Psoas muscle (tissue), 8 donors: Measurements from ENCODE around the gene LSS. TPM values are rescaled to one million over a fixed set of nuclear protein-coding genes. Genes with fewer than 3 reads are reported as not detected.

Experiments used
- ATAC-seq, 4 donors: fragments of 200-7000 bp; cut with Tn5 transposase; one replicate each; pipeline ENCODE4 v1.9.1; 2020; ENCODE audit warnings: moderate library complexity in 3 of 4, mild to moderate bottlenecking in 2 of 4
- DNase-seq, 2 donors: peaks; one replicate each; pipeline ENCODE4 v3.0.0-alpha.2; 2020
- H3K27ac ChIP-seq: fragments of 200-600 bp; one replicate; pipeline ENCODE4 v1.8.0; 2022
- H3K27me3 ChIP-seq, 3 donors: fragments of 200-600 bp in 1 of 3; one replicate each; pipeline versions ENCODE4 v1.6.1 to v1.8.0; 2013 to 2022; ENCODE audit warnings: low read length in 2 of 3, mild to moderate bottlenecking in 2 of 3, moderate library complexity in 1 of 3; ENCODE audit not compliant: insufficient read depth in 3 of 3
- H3K36me3 ChIP-seq, 2 donors: fragments of 200-600 bp in 1 of 2; one replicate each; pipeline versions ENCODE4 v1.6.1 to v1.8.0; 2013 to 2022; ENCODE audit warnings: low read depth in 1 of 2, mild to moderate bottlenecking in 1 of 2, moderate library complexity in 1 of 2; ENCODE audit not compliant: insufficient read depth in 1 of 2
- H3K4me1 ChIP-seq: fragments of 200-600 bp; one replicate; pipeline ENCODE4 v1.8.0; 2022
- H3K4me3 ChIP-seq: fragments of 200-600 bp; one replicate; pipeline ENCODE4 v1.8.0; 2022; ENCODE audit warnings: mild to moderate bottlenecking
- H3K9me3 ChIP-seq: fragments of 200-600 bp; one replicate; pipeline ENCODE4 v1.8.0; 2022
- CTCF ChIP-seq: fragments of 200-600 bp; IDR thresholded peaks from one replicate; pipeline ENCODE4 v1.8.0; 2022; ENCODE audit warnings: antibody characterized with exemption
- WGBS, 3 donors: extraction: QIAGEN DNeasy Blood & Tissue Kit; methylation state at CpG; one replicate each; pipeline versions ENCODE4 v1.1.6 to v1.1.7; 2013; 5-methylcytosine and 5-hydroxymethylcytosine counted together
- intact Hi-C, 2 donors: fragments of 100-400 bp; cut with DNase I; formaldehyde crosslinking; loops; one replicate each; pipeline versions ENCODE4 v1.11.0 to v1.14.2; 2022
- polyA plus RNA-seq, 3 donors: library from polyadenylated mRNA; stranded (reverse); fragments of 200-250 nt; gene quantifications; one replicate each; pipeline ENCODE4 v1.2.3, GENCODE V29; 2013
- total RNA-seq, 4 donors: library from RNA; stranded (reverse); fragmentation: NEBNext Ultra II Directional in 2 of 4; extraction: Animal tissue kit (Norgen Biotek cat#: 25700) in 2 of 4; gene quantifications; one replicate each; pipeline versions ENCODE4 v1.2.1 to v1.2.4, GENCODE V29; 2021 to 2023
- donor health status: healthy with polysubstance abuse.
- donor health status: DM: no; HTN: no; CAD: no; lungs with moderate emphysema.
- donor health status: Bipolar disorder and iron deficiency.
- donor health status: healthy.
- donor health status: DM: yes; HTN: yes; CAD: no.
- donor health status: DM: no; HTN: no; CAD: no.
- donor health status: DM: no; HTN: no; CAD: no.
- donor health status: DM: yes; HTN: yes; CAD: no.

The LSS gene
- total and polyA plus RNA-seq, 7 donors, result 10.7 to 31.5 (median 24.8) TPM

- H3K36me3 ChIP-seq, result peaks cover 0 to 93% of the 10 kb centered on the region in 2 donors
- no peak overlapping the region for H3K4me3 ChIP-seq
- no peaks in the 10 kb centered on the region for H3K27me3 ChIP-seq
- no peaks in the 10 kb centered on the region for H3K9me3 ChIP-seq
- ATAC-seq (no peak), DNase-seq (no peak)
- no peak overlapping the region for H3K27ac ChIP-seq
- 92 to 93% (median 93%) methylated on average over 20 of the region's 20 CpGs for WGBS, 3 donors
- TF ChIP-seq CTCF, result no peak
- intact Hi-C loops, result no loop called here
- H3K4me1 ChIP-seq, result peaks cover 7% of the 10 kb centered on the region
Measured at GRCh38 chr21:46195595-46196195, 32.9 kb downstream of the LSS start.

- no peak for DNase-seq
- no peaks in the 10 kb centered on the region for H3K27me3 ChIP-seq
- WGBS, 3 donors, result 91 to 93% (median 92%) methylated on average over 30 to 34 of the region's 34 CpGs
- H3K27ac ChIP-seq, result no peak overlapping the region
- no peak for ATAC-seq
- peaks cover 8% of the 10 kb centered on the region for H3K4me1 ChIP-seq
- H3K36me3 ChIP-seq, result peaks cover 0 to 87% of the 10 kb centered on the region in 2 donors
- H3K4me3 ChIP-seq, result no peak overlapping the region
- TF ChIP-seq CTCF, result no peak
- intact Hi-C loops, result no loop called here
- H3K9me3 ChIP-seq, result no peaks in the 10 kb centered on the region
Measured at GRCh38 chr21:46194374-46195334, 33.9 kb downstream of the LSS start.

- peaks cover 0 to 82% of the 10 kb centered on the region in 2 donors for H3K36me3 ChIP-seq
- H3K4me1 ChIP-seq, result peaks cover 13% of the 10 kb centered on the region
- DNase-seq (no peak), ATAC-seq (no peak)
- H3K4me3 ChIP-seq, result no peak overlapping the region
- no peak overlapping the region for H3K27ac ChIP-seq
- 95 to 98% (median 97%) methylated on average over 10 of the region's 10 CpGs for WGBS, 3 donors
- no peaks in the 10 kb centered on the region for H3K9me3 ChIP-seq
- TF ChIP-seq CTCF, result no peak
- no peaks in the 10 kb centered on the region for H3K27me3 ChIP-seq
- intact Hi-C loops, result no loop called here
Measured at GRCh38 chr21:46193829-46194373, 34.7 kb downstream of the LSS start.

GRCh38 chr21:46191686-46192575 is 36.6 kb downstream of the LSS start:
- intact Hi-C loops, result no loop called here

More at GRCh38 chr21:46191686-46192575, 36.6 kb downstream of the LSS start:
- Histone ChIP-seq H3K4me1 (peaks cover 29% of the 10 kb centered on the region), H3K27me3 (no peaks in the 10 kb centered on the region), H3K27ac (no peak overlapping the region), H3K9me3 (no peaks in the 10 kb centered on the region), H3K4me3 (no peak overlapping the region), H3K36me3 (peaks cover 0 to 66% of the 10 kb centered on the region in 2 donors)
- ATAC-seq (no peak), DNase-seq (peak in 1 of 2 donors; percentile 43)
- WGBS, 3 donors, result 95 to 97% (median 97%) methylated on average over 19 to 20 of the region's 20 CpGs
- no peak for TF ChIP-seq CTCF
